ENCODE results near the gene MCF2L2.
"Not testable (repeated sequence)": the region's sequence is repeated elsewhere in the genome, so short reads cannot be mapped to it uniquely, and the experiment has no call there.

The MCF2L2 gene, protein sequence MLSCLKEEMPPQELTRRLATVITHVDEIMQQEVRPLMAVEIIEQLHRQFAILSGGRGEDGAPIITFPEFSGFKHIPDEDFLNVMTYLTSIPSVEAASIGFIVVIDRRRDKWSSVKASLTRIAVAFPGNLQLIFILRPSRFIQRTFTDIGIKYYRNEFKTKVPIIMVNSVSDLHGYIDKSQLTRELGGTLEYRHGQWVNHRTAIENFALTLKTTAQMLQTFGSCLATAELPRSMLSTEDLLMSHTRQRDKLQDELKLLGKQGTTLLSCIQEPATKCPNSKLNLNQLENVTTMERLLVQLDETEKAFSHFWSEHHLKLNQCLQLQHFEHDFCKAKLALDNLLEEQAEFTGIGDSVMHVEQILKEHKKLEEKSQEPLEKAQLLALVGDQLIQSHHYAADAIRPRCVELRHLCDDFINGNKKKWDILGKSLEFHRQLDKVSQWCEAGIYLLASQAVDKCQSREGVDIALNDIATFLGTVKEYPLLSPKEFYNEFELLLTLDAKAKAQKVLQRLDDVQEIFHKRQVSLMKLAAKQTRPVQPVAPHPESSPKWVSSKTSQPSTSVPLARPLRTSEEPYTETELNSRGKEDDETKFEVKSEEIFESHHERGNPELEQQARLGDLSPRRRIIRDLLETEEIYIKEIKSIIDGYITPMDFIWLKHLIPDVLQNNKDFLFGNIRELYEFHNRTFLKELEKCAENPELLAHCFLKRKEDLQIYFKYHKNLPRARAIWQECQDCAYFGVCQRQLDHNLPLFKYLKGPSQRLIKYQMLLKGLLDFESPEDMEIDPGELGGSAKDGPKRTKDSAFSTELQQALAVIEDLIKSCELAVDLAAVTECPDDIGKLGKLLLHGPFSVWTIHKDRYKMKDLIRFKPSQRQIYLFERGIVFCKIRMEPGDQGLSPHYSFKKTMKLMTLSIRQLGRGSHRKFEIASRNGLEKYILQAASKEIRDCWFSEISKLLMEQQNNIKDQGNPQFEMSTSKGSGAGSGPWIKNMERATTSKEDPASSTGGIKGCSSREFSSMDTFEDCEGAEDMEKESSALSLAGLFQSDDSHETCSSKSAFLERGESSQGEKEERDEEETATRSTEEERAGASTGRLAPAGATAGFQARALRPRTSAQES

DNA sequence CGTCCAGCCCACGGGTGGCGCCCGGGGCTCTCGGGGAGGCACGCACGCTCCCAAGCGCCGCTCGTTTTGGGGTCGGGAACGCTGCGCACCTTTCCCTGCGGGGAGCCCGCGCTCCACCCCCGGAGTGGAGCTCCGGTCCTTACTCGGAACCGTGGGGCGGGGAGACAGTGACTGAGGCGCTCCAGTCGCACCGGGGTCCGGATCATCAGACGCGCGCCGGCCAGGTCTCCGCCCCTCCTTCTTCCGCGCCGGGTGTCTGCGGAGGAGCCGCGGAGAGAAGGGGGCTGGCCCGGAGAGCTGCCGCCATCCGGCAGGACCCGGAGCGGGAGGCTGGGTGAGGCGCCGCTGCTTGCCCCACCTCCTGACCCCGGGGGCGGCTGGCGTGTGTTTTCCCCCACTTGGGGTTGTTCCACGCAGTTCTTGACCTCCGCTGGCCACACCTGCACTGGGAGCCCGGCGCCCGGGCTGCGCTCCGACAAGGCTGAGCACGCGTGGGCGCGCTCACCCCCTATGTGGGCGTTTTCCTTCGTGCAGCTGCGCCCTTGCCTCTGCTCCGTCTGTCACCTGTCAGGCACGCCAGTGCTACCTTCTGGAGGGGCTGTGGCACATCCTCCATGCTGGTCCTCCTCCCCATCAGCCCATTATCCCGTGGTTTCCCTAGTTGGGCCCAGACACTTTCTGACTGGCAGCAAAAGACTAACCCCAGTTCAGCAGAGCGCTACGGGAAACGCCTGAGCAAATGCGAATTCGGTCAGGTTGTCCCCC, at the start of gene MCF2L2:
MCF2L2 (minus strand) TSS at position 173 of the 765 bp plus-strand sequence. CDS start 642 bp downstream, outside the sequence.
- ChIA-PET POLR2A (no interaction called here), CTCF (no interaction called here)
- H3K4me3 ChIP-seq (ENCODE audit: low read depth, low read length), result peak within 1 kb of the TSS; percentile 55

DNA sequence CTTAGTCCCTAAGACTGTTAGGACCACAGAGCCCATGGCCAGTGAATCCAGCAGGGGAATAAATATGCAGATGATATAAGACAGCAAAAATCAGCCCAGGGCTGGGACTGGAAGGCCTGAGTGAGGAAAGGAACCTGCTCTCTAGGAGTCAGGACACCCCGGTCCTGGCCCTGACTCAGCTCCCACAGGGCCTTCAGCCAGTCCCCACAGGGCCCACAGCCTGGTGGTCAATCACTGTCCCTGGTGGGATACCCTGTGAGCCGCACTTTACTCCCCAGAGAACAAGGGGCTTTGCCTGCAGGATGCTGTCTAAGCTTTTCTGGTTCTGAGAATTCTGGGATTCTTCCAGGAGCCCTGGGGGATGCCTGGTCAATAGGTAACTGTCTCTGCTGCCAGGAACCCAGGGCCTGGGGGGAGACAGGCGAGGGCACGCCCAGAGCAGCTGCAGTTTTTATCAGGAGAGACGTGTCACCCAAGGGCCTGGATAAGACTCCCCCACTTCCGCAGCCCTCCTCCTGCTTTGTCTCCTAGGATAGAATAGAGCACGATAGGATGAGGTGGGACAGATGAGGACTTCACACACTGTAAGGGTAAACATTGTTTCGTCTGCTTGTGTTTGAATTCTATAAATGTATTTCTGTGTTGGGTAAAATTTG, 49.5 kb upstream of the MCF2L2 start:
- ChIA-PET CTCF (interaction anchor here (1.1 to 1.5 kb wide), 4 partner anchors 9 to 407 kb away, joined by 3 to 8 read pairs (median 4); partner anchors contain the start of gene PARL), POLR2A (no interaction called here)
- H3K4me3 ChIP-seq (ENCODE audit: low read depth, low read length), result no peak overlapping the region
- TF ChIP-seq, protein P1, sequence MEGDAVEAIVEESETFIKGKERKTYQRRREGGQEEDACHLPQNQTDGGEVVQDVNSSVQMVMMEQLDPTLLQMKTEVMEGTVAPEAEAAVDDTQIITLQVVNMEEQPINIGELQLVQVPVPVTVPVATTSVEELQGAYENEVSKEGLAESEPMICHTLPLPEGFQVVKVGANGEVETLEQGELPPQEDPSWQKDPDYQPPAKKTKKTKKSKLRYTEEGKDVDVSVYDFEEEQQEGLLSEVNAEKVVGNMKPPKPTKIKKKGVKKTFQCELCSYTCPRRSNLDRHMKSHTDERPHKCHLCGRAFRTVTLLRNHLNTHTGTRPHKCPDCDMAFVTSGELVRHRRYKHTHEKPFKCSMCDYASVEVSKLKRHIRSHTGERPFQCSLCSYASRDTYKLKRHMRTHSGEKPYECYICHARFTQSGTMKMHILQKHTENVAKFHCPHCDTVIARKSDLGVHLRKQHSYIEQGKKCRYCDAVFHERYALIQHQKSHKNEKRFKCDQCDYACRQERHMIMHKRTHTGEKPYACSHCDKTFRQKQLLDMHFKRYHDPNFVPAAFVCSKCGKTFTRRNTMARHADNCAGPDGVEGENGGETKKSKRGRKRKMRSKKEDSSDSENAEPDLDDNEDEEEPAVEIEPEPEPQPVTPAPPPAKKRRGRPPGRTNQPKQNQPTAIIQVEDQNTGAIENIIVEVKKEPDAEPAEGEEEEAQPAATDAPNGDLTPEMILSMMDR (IDR thresholded peaks at IDR 0.05; ENCODE audit: insufficient read depth, low read length, missing control alignments), result no peak
- no peak for DNase-seq (ENCODE audit: low read depth, low spot score)

More for the DNA sequence above, at the start of gene MCF2L2:
- DNase-seq (ENCODE audit: low read depth, low spot score), result no peak
- TF ChIP-seq, protein P1 (IDR thresholded peaks at IDR 0.05; ENCODE audit: insufficient read depth, low read length, missing control alignments), result no peak

DNA sequence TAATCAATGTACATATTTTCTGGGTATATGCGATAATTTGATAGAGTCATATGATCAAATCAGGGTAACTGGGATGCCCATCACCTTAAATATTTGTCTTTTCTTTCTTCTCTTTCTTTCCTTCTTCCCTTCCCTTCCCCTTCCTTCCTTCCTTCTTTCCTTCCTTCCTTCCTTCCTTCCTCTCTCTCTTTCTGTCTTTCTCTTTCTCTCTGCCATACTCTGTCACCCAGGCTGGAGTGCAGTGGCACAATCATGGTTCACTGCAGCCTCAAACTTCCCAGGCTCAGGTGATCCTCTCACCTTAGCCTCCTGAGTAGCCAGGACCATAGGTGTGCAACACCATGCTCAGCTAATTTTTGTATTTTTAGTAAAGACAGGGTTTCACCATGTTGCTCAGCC, 47.3 kb upstream of the MCF2L2 start:
- POLR2A ChIA-PET; H3K4me3 ChIP-seq (ENCODE audit: low read depth, low read length); DNase-seq (ENCODE audit: low read depth, low spot score): not testable (repeated sequence)
- CTCF ChIA-PET, result interaction anchor here (0.8 to 1.4 kb wide), 2 partner anchors 291 to 296 kb away, joined by 3 read pairs; no protein-coding TSS in a partner anchor

DNA sequence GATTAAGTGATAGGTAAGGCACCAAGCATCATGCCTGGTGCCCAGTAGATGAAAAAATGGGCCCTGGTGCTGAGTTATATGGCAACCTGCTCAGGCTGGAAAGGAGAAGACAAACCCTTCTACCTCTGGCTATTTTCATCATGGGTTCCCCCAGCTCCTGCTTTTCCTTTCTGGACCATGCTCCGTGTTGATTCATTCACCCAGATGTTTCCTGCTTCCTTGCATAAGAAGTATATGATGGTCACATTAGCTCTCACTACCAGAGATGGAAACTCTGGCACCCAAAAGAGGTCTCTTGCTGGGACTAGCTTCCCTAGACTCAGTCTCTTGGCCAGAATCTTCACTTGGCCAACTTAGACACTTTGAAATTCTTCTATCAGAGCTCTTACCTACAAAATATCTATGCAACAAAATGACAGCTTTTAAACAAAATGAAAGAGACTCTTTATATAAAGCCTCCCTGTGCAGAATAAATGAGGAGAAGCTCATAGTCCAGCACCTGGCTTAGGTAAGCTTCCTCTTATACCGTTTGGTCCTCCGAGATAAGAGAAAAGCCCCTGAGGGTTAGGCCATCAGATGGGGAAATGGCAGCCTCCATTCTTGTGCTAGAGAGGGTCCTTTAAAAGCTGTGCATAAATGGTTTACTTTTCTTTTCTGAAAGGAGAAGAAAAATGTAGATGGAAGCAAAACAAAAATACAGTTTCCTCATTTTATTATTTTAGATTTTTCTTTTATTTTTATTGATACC, 46.8 kb upstream of the MCF2L2 start:
- TF ChIP-seq, protein P1 (IDR thresholded peaks at IDR 0.05; ENCODE audit: insufficient read depth, low read length, missing control alignments), result no peak
- no peak for DNase-seq (ENCODE audit: low read depth, low spot score)
- CTCF ChIA-PET, result interaction anchor here (0.8 to 1.4 kb wide), 3 partner anchors 16 to 297 kb away, joined by 3 read pairs; no protein-coding TSS in a partner anchor
- no peak overlapping the region for H3K4me3 ChIP-seq (ENCODE audit: low read depth, low read length)
- POLR2A ChIA-PET, result no interaction called here

DNA sequence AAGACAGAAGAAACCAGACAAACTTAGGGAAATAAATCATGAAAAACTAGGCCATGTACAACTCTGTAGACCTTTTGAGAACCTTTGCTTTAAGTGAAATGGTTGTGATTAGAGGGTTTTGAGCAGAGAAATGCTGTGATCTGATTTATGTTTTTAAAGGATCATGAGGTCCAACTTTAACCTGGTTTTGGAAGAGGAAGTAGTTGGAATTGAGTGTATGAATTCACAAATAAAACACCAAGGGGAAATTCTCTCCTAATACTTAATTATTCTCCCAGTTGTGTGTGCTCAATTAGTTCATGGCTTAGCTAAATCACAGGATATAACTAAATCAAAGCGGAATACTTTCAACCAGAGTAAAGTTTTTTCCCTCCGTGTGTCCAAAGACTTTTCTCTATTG, 45.5 kb upstream of the MCF2L2 start:
- TF ChIP-seq, protein P1 (IDR thresholded peaks at IDR 0.05; ENCODE audit: insufficient read depth, low read length, missing control alignments), result no peak
- H3K4me3 ChIP-seq (ENCODE audit: low read depth, low read length), result no peak overlapping the region
- DNase-seq (ENCODE audit: low read depth, low spot score), result no peak
- CTCF ChIA-PET, result interaction anchor here (0.9 to 1.0 kb wide), 2 partner anchors 15 to 293 kb away, joined by 3 read pairs; no protein-coding TSS in a partner anchor
- POLR2A ChIA-PET, result no interaction called here
